Testis (tissue), 2 donors: ENCODE measurements around the gene CALHM3.

Experiments used
- CTCF ChIP-seq, 3 experiments: fragments of 450-650 bp in 2 of 3; fragments of 200-600 bp in 1 of 3; sonication (generic) in 1 of 3; IDR thresholded peaks; one replicate each; pipeline ENCODE4 v1.5.1; 2016 to 2019; ENCODE audit warnings: antibody characterized with exemption in 3 of 3, mild to moderate bottlenecking in 2 of 3, moderate library complexity in 1 of 3
- POLR2A ChIP-seq: fragments of 450-650 bp; IDR thresholded peaks from one replicate; pipeline ENCODE4 v1.6.1; 2017; ENCODE audit warnings: antibody characterized with exemption, mild to moderate bottlenecking, moderate library complexity

- TF ChIP-seq POLR2A (no peak), CTCF (IDR thresholded peaks at IDR 0.05) (no peak)
Observed at GRCh38 chr10:103475437-103475836, 3.6 kb downstream of the CALHM3 start.
